ENCODE measurements around the gene LRRC14B.

DNA sequence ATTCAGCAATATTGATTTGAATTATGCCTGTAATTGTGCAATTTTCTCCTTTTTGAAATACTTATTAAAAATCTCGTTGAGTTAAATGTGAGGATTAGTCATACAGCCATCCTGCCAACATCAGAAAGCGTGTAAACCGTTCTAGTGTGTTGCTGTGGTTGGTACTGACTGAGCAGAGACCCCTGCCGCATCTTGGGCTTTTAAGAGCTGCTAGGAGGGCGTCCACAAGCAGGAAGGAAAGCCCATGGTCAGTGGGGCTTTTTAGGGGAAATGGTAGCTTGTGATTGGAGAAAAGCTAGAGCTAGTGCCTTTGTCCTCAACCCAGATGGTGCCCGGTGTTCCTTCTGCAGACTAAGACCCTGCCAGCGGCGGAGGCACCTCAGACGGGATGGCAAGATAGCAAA, 28.2 kb downstream of the LRRC14B start:
- no peak for TF ChIP-seq ZNF292 (tag by site-specific recombination; IDR thresholded peaks at IDR 0.05; ENCODE audit: borderline replicate concordance, low read depth)
- no peak for TF ChIP-seq CTCF (tag by site-specific recombination; IDR thresholded peaks at IDR 0.05)
- no peak for TF ChIP-seq GLIS2 (tag by site-specific recombination; IDR thresholded peaks at IDR 0.05)
- TF ChIP-seq REST (tag by site-specific recombination; IDR thresholded peaks at IDR 0.05), result no peak
- no peak for TF ChIP-seq ZNF571 (tag by site-specific recombination; IDR thresholded peaks at IDR 0.05)
- no peak for TF ChIP-seq ZNF24 (tag by site-specific recombination; IDR thresholded peaks at IDR 0.05)
- TF ChIP-seq ZFP37 (tag by site-specific recombination; IDR thresholded peaks at IDR 0.05), result no peak
- TF ChIP-seq, protein P1, sequence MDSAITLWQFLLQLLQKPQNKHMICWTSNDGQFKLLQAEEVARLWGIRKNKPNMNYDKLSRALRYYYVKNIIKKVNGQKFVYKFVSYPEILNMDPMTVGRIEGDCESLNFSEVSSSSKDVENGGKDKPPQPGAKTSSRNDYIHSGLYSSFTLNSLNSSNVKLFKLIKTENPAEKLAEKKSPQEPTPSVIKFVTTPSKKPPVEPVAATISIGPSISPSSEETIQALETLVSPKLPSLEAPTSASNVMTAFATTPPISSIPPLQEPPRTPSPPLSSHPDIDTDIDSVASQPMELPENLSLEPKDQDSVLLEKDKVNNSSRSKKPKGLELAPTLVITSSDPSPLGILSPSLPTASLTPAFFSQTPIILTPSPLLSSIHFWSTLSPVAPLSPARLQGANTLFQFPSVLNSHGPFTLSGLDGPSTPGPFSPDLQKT (IDR thresholded peaks at IDR 0.05; ENCODE audit: borderline replicate concordance, low read depth, low read length), result no peak
